Vagina (tissue), 2 donors: ENCODE results near the gene PIGN.

Source experiments
- CTCF ChIP-seq, 3 experiments: fragments of 450-650 bp in 2 of 3; fragments of 200-600 bp in 1 of 3; sonication (generic) in 1 of 3; IDR thresholded peaks; one replicate each; pipeline ENCODE4 v1.5.1; 2017 to 2019; ENCODE audit warnings: antibody characterized with exemption in 3 of 3, mild to moderate bottlenecking in 2 of 3, moderate library complexity in 2 of 3
- POLR2A ChIP-seq, 2 donors: fragments of 450-650 bp; IDR thresholded peaks; one replicate each; pipeline ENCODE4 v1.6.1; 2017; ENCODE audit warnings: antibody characterized with exemption in 2 of 2, mild to moderate bottlenecking in 2 of 2, moderate library complexity in 2 of 2

GRCh38 chr18:62177271-62177670 is 9.6 kb downstream of the PIGN start:
- TF ChIP-seq CTCF (IDR thresholded peaks at IDR 0.05) (no peak), POLR2A (IDR thresholded peaks at IDR 0.05) (no peak)
